ENCODE results near the gene CHAC1.
A peak's percentile ranks its signal among the peaks of the same experiment; 100 is the strongest.

Gene CHAC1

DNA sequence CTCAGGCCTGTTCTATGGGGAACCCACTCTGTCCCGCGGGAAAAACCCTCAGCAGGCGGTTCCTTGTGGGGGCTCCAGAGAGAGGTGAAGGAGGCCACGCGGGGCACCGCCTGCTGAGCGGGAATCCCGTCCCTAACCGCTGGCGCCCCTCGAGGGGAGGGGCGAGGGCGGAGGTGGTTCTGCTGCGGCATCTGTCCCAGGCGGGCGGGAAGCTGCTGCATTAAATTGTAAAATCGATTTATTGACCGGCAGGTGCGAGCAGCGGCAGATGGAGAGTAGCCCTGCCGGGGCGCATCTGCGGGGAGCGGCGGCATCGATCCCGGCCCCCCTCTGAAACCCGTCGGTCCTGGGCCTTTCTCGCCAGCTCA, 27.8 kb upstream of the CHAC1 start:
- no peak for DNase-seq

DNA sequence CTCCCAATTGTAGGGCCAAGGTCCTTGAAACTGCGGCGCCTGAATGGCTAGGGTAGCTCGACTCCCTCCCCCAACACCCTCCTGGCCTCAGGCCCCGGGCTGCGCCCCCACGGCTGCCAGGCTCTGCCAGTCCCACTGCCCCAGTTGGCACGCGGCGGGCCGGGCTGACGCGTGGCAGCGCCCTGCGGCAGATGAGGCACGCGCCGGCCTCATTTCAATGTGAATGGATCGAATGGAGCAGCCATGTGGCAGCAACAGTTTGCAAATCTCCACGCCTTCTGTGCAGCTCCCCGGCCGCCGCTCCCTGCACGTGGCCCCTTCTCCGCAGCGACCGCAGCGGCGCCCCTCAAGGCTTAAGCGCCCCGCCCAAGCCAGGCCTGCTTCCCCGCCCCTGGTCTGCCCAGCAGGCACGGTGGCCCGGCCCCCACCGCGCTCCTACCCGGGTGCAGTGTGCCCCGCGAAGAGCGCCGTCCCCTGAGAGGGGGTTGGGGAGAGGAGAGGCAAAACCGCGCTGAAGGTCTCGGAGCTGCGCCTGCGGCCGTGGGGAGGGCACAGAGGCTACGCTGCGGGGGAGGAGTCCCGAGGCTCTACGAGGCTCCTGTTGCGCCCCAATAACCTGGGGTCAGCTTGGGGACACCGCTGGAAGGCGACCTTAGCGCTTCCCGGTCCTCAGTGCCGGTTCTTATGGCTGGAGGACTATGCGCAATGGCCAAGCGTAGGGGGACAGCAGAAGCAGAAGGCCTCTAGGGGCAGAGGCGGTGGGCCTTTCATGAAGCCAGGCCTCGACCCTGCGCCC, 27.2 kb upstream of the CHAC1 start:
- no peak for DNase-seq

DNA sequence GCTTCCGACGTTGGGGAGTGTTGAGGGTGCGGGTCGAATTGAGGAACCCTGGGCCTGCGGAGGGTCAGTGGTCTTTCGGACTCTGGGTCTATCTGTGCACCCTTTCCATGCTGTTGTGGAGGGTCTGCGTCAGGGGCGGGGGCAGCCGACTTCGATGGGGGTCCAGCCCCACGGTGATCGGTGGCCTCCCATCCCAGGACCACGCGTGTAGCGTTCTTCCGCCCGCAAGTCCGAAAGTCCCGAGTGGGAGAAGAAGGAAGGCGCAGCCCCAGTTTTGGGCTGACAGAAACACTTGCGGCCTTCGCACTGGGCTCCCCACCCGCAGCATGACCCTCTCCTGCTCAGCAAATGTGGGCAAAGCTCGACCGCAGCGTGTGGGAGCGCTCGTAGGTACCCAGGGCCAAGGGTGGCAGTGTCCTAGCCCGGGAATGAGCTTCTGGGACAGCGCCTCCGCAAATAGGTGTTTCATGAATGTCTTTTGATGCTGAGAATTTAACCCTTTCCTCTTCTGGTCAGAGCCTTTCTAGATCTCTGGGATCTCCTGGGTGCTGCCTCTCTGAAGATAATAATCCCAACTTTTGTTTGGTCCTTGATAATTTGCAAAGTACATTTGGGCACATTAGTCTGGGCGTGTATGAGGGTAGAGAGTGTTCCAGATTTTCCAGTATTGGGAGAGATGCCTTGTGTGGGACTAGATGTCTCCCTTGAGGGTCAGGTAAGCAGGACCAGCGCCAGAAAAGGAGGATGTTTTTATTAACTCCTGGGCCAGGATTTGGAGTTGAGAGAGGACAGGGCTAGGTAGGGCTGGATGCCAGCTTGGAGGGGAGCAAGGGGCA, 26.4 kb upstream of the CHAC1 start:
- no peak for DNase-seq

DNA sequence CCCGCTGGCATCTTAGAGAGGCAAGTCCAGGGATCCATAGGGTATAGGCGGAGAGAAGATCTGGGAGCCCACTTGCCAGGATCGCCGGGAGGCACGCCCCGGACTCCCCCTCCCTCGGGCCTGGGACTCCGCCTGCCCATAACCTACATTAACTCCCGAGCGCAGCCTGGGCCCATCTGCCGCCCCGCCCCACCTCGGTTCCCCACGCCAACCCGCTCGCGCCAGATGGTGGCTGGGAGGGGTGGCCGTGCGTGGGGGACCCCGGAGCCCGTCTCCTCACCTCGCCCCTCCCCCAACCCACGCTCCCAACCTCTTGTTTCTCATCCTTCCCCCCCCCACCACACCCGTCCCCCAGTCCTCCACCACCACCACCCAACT, 25.8 kb upstream of the CHAC1 start:
- DNase-seq: no peak

DNA sequence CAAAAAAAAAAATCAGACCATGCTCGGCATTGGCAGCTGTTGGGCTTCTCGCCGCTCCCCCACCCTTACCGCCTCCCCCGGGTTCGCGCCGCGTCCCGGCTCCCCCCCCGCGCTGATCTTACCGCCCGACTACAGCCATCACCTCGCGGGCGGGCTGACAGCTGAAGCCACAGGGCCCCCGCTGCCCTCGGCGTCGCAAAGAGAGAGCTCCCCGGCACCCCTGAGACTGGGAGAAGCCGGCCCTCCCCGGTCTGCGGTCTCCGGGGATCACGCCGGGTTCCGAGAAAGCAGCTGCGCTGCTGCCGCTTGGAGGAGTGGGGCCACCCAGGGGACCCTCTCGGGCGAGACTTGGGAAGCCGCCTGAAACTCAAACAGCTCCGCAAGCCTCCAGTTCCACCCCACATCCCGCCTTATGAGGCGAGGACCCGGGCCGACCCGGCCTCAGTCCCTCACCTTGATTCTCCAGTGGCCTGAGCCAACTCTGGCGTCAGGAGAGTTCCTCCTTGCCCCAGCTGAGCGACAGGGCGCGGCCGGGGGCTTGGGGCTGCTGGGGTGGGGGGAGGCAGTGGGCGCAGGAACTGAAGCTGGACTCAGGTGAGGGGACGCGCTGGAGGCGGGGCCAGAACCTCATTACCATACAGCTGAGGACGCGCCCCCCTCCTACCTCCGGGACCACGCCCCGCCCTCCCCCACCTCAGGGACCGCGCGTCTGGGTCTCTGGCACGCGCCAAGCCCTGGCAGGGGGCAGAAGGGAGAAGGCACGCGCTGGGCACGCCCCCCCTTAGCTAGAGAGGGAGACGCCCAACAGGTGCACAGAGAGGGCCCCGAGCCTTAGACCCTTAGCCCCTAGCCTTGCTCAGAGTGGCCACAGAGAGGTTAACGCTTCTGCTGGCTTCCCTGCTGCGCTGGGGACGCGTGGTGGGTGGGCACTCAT, 25.1 kb upstream of the CHAC1 start:
- no peak for DNase-seq

DNA sequence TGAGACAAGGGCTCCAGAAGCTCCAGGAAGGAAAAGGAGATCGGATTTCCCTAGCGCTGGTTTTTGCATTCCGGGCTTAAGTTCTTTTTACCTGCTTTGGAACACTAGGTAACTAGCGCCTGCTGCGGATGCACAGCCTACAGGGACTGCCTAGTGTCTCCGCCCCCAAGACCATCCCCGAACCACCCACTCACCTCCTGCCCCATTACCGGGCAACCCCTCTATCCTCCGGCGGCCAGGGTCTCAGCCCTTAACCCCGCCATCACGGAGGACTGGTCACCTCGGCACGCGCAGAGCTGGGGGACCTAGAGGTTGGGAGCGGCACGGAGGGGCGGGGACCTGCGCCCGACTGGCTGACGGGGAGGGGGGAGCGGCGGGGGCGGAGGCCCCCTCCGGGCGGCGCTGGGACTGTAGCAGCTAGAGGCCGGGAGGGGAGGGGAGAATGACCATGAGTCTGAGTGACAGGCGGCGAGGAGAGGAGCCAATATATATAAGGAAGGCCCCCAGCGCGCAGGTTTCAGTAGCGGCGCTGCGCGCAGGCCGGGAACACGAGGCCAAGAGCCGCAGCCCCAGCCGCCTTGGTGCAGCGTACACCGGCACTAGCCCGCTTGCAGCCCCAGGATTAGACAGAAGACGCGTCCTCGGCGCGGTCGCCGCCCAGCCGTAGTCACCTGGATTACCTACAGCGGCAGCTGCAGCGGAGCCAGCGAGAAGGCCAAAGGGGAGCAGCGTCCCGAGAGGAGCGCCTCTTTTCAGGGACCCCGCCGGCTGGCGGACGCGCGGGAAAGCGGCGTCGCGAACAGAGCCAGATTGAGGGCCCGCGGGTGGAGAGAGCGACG, 24.2 kb upstream of the CHAC1 start, which contains the start of gene DLL4:
Gene DLL4 (plus strand): TSS at position 520 of the 839 bp plus-strand sequence. CDS start 329 bp downstream, outside the sequence.
- peak; percentile 16 for DNase-seq

DNA sequence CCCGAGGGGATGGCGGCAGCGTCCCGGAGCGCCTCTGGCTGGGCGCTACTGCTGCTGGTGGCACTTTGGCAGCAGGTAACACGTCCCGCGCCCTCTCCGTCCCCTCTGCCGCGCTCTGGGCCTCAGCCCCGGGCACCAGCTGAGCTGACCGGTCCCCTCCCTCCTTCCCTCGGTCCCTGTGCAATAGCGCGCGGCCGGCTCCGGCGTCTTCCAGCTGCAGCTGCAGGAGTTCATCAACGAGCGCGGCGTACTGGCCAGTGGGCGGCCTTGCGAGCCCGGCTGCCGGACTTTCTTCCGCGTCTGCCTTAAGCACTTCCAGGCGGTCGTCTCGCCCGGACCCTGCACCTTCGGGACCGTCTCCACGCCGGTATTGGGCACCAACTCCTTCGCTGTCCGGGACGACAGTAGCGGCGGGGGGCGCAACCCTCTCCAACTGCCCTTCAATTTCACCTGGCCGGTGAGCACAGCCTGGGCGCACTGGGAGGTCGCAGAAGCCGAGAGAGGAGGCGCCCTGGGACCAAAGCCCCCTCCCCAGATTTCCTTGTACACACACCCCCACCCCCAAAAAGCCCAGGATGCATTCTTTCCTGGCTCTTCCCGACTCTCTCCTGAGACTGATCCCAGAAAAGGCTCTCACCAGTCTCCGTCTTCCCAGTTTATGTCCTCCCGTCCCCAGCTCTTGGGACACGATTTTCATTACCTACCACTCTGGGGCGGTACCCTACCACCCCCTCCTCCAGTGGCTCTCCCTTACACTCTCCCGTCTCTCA, 23.4 kb upstream of the CHAC1 start:
- DNase-seq: no peak

DNA sequence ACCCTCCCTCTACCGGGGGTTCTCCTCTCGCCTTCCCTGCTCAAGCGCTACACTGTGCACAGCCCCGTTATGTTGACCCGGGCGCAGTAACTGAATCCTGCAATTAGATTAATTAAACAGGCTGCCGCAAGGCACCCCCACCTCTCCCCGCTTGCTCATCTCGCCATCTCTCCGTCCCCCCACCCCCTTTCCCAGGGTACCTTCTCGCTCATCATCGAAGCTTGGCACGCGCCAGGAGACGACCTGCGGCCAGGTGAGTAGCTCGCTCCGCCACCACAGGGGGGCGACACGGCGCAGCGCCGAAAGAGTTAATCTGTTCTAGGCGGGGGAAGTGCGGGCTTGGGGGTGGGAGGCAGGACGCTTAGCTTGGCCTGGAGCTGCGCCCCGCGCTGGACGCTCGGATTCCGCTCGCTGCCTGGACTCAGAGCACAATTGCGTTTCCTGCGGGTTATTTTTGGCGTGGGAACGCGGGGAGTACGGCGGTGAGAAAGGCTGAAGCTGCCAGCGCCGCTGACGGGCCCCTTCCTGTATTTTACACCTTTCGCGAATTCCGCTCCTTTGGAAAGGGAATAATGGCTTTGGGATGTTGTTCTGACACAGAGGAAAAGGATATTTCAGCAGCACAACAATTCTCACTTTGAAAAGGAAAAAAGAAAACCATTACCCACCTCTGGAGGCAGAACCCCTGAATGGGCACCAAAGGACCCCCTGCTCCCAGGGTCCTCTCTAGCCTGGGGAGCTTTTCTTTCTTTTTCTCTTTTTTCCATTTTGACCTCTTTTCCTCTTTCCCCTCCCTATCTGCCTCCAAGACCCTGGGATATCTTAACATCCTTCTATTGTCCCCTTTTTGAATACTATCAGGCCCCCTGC, 22.6 kb upstream of the CHAC1 start:
- DNase-seq: peak; percentile 25

DNA sequence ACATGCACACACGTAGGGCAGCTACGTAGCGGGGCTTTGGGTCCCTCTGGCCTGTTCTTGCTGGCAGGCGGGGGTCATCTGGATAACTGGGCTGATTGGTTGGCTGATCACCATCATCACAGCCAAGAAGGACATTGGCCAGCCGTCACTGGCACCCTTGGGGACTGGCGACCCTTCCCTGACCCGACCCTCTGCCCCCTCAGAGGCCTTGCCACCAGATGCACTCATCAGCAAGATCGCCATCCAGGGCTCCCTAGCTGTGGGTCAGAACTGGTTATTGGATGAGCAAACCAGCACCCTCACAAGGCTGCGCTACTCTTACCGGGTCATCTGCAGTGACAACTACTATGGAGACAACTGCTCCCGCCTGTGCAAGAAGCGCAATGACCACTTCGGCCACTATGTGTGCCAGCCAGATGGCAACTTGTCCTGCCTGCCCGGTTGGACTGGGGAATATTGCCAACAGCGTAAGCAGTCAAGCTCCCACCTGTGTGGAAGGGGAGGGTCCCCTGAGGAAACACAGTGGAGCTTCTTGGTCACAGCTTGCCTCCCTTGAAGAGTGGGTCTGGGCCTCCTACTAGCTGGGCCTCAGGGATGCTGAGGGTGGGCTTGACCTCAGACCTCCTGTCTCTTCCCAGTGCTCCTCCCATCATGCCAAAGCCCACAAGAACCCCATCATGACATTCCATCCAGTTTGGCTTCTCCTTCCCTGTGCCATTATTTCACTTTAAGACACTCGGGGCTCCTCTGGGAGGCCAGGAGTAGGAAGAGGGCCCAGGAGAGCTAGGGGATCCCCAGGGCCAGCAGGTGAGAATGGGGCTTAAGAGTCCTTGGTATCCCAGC, 21.8 kb upstream of the CHAC1 start:
- DNase-seq: no peak

DNA sequence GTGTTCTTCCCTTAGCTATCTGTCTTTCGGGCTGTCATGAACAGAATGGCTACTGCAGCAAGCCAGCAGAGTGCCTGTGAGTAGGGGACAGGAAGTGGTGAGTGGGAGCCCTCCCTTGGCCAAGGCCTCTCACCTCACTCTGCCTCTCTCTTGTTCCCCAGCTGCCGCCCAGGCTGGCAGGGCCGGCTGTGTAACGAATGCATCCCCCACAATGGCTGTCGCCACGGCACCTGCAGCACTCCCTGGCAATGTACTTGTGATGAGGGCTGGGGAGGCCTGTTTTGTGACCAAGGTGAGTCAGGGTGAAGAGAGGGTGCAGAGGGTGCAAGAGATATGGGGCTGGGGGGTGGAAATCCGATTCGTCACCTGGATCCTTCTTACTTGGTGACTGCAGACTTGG, 21.1 kb upstream of the CHAC1 start:
- DNase-seq: no peak

DNA sequence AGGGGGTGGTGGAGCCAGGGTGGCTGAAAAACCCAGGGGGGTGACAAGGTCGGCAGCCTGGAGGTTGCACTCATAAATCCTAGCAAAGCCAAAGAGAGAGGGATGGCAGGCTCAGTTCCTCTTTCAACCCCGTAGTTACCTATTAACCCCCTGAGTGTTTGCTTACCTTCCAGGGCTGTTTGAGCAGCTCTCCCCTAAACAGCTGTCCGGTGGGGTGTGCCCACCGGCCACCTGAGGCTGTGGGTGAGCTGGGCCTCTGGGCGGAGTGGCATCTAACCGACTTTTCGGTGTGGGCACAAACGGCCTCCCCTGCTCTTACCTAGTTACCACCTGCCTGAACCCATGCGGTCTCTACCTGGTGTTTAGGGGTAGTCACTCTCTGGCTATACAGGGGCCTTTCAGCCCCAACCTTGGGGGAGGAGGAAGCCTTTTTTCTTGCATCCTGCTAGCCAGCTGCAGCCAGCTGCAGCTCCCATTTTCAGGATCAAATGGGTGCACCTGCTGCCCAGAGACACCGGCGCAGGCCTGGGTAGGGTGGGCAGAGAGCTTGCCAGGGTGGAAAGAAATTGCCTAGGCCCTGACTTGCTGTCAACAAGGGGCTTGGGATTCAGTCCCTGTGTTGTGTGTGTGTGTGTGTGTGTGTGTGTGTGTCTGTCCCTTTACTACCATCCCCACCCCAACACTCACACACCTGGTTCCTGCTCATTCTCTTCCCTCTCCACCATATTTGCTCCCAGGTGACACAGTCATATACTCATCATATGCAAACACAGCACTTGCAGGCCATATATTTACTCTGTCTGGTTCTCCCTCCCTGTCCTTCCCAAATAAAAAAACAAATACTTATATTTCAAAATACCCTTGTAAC, 20.4 kb upstream of the CHAC1 start:
- DNase-seq: no peak

DNA sequence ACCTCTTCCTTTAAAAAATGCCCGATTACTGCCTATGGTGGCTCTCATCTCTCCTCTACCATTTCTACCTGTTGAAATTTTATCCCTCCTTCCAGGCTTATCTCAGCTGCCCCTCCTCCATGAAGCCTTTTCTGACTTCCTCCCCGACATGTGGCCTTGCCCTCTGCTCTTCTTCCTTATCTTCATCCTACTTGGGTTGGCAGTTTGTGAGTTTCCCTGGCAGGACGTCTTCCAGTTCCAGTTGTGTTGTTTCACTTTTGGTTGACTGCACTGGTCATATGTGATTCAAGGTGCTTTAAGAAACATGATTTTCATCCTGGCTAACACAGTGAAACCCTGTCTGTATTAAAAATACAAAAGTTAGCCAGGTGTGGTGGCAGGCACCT, 19.8 kb upstream of the CHAC1 start:
- DNase-seq: no peak

DNA sequence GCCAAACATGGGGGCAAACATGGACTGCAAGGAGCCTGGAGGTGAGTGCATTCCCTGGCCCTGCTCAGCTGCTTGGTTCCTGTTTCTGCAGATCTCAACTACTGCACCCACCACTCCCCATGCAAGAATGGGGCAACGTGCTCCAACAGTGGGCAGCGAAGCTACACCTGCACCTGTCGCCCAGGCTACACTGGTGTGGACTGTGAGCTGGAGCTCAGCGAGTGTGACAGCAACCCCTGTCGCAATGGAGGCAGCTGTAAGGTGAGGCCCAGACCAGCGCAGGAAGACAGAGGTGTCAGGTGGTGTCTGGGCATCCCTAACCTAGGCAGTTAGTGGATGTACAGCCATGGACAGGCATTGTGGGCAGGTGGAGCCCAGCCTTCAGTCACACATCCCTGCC, 18.8 kb upstream of the CHAC1 start:
- DNase-seq: no peak

DNA sequence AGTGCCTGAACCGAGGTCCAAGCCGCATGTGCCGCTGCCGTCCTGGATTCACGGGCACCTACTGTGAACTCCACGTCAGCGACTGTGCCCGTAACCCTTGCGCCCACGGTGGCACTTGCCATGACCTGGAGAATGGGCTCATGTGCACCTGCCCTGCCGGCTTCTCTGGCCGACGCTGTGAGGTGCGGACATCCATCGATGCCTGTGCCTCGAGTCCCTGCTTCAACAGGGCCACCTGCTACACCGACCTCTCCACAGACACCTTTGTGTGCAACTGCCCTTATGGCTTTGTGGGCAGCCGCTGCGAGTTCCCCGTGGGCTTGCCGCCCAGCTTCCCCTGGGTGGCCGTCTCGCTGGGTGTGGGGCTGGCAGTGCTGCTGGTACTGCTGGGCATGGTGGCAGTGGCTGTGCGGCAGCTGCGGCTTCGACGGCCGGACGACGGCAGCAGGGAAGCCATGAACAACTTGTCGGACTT, 17.0 kb upstream of the CHAC1 start:
- no peak for DNase-seq

DNA sequence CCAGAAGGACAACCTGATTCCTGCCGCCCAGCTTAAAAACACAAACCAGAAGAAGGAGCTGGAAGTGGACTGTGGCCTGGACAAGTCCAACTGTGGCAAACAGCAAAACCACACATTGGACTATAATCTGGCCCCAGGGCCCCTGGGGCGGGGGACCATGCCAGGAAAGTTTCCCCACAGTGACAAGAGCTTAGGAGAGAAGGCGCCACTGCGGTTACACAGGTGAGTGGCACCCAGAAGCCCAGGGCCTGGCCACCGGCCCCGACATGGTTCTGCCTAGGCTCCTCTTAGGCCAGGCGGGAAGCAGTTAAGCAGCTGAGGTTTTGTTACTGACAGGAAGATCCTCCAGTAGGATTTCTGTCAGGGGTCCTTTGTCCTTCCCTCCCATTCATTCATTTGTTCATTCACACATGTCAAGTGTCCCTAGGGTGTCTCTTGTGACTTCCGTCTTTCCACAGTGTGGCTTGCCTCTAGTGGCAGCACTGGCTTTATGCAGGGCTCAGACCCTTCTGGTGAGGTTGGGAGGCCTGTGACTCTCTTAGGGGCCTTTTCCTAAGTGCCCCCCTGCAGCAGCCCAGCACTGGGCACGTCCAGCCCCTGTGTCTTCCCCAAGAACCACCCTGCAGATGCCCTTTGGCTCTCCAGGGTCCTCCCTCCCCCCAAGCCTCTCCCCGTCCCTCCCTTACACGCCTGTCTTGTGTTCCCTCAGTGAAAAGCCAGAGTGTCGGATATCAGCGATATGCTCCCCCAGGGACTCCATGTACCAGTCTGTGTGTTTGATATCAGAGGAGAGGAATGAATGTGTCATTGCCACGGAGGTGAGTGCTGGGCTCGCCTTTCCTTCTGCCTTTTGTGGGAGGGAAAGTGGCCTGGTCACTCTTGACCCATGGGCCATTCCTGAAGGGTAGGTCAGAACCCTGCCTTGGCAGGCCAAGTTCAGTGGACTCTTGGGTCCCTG, 16.3 kb upstream of the CHAC1 start:
- DNase-seq: no peak

DNA sequence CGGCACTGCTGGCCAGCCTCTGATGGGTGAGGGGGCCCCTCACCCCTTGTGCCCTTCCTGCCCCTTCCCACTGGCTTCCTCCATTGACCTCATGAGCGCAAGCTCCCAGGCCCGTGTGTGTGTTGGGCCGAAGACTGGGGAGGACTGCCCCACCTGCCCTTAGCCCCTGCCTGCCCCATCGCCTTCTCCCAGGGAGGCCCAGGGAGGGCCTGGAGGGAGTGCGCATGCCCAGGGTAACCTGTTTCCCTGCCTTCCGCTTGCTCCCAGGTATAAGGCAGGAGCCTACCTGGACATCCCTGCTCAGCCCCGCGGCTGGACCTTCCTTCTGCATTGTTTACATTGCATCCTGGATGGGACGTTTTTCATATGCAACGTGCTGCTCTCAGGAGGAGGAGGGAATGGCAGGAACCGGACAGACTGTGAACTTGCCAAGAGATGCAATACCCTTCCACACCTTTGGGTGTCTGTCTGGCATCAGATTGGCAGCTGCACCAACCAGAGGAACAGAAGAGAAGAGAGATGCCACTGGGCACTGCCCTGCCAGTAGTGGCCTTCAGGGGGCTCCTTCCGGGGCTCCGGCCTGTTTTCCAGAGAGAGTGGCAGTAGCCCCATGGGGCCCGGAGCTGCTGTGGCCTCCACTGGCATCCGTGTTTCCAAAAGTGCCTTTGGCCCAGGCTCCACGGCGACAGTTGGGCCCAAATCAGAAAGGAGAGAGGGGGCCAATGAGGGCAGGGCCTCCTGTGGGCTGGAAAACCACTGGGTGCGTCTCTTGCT, 15.3 kb upstream of the CHAC1 start:
- no peak for DNase-seq
